NCI-H1694 (cell line): ENCODE results near the gene SCAMP2.
A peak's percentile ranks its signal among the peaks of the same experiment; 100 is the strongest.
"Not testable (repeated sequence)": the region's sequence is repeated elsewhere in the genome, so short reads cannot be mapped to it uniquely, and the experiment has no call there.

Source experiments
- DNase-seq: peaks from one replicate; lab custom pipeline; 2025; lab: John Stamatoyannopoulos, UW

The SCAMP2 gene

DNA sequence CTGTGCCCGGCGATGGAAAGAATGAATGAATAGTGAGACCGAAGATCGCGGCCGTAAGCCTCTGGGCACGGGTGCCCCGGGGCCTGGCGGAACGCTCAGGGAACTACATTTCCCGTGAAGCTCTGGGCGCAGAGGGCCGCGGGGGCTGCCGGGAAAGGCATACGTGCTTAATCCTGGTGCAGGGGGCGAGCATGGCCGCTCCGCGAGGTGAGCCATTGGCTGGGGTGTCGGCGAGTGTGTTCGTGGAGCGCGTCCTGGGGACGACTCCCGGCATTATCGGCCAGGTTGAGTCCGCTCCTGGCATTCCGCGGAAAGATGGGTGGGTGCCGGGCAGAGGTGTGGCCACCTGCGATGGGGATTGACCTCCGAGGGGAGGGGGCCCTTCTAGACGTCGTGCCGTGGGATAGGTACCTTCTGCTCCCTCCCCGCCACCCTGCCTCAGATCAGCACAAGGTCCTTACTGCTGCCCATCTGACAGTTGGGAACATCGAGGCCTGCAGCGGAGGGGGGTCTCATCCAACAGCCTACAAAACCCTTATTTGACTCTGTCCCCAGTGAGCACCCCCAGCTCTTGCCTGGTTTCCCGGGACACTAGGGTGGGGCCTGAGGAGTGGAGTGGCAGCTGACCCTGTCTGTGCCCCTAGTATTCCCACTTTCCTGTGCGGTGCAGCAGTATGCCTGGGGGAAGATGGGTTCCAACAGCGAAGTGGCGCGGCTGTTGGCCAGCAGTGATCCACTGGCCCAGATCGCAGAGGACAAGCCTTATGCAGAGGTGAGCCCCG is 16.9 kb upstream of the SCAMP2 start, which contains the start of gene MPI:
MPI (plus strand) TSS at position 160 of the 782 bp plus-strand sequence; CDS start at position 192, 32 bp downstream.
- peak; percentile 77 for DNase-seq

DNA sequence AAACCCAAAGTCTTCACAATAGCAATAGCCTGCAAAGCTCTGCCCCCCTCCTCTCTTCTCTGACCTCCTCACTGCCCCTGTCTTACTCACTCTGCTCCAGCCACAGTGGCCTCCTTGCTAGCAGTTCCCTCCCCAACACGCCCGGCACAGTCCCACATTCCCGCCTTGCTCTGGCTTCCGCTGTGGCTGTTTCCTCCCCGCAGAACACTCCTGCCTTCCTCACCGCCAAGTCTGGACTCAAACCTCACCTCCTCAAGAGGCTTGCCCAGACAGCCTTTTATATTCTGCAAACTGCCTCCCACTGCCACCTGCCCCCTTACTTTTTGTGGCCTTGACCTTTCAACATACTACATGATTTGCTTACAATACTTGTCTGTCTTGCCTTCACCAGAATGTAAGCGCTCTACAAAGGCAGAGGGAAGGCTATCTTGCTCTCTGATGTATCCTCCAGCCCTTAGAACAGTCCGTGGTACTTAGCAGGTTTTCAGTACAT is 16.3 kb upstream of the SCAMP2 start:
- DNase-seq, result no peak

- DNase-seq, result no peak
These were observed 15.6 kb upstream of the SCAMP2 start for GRCh38 chr15:74888716-74889115.

- not testable (repeated sequence) for DNase-seq
These were observed 14.5 kb upstream of the SCAMP2 start for GRCh38 chr15:74887537-74888193.

GRCh38 chr15:74885461-74885860 is 12.3 kb upstream of the SCAMP2 start:
- DNase-seq, result no peak

- no peak for DNase-seq
These were observed 11.5 kb upstream of the SCAMP2 start for GRCh38 chr15:74884428-74885223.

GRCh38 chr15:74882528-74882927 is 9.4 kb upstream of the SCAMP2 start:
- DNase-seq, result no peak

DNA sequence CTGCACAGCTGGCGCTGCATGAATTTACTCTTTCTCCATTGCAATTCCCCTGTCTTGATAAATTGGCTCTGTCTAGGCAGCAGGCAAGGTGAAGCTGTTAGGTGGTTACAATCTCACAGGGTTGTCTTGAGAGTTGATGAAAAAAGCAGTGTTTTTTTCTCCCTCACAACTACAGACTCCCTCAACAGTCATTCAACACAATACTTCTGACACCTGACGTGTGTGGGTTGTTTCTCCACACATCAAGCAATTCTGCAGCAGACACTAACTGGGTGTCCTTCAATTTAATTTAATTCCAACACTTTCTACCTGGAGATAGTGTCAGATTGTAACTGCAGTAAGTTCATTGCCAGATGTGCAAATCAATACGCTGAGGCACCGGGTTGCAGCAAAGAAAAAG is 5.1 kb upstream of the SCAMP2 start:
- no peak for DNase-seq

DNA sequence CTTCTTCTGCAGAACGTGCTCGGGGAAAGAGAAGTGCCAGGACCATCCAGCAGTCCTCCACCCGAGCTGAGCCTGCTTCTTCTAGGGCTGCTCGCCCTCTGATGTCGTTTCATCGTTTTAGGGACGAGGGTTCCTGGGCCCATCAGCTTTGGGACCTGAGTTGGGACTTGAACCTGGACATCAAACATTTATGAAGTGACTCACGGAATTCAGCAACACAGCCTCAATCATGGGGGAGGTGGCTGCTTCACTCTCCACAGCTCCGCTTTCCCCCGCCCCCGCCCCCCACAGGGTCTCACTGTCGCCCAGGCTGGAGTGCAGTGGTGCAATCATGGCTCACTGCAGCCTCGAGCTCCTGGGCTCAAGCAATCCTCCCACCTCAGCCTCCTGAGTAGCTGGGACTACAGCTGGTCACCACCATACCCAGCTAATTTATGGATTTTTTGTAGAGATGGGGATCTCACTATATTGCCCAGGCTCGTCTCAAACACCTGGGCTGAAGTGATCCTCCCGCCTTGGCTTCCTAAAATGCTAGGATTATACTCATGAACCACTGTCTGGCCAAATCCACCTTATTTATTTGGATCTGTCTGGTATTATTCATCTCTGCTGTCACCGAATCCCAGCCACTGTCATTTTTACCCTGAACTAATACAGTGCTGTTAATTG is 725 bp upstream of the SCAMP2 start:
- DNase-seq, result no peak

- DNase-seq, result no peak
These were observed 496 bp downstream of the SCAMP2 start for GRCh38 chr15:74872702-74873035.

DNA sequence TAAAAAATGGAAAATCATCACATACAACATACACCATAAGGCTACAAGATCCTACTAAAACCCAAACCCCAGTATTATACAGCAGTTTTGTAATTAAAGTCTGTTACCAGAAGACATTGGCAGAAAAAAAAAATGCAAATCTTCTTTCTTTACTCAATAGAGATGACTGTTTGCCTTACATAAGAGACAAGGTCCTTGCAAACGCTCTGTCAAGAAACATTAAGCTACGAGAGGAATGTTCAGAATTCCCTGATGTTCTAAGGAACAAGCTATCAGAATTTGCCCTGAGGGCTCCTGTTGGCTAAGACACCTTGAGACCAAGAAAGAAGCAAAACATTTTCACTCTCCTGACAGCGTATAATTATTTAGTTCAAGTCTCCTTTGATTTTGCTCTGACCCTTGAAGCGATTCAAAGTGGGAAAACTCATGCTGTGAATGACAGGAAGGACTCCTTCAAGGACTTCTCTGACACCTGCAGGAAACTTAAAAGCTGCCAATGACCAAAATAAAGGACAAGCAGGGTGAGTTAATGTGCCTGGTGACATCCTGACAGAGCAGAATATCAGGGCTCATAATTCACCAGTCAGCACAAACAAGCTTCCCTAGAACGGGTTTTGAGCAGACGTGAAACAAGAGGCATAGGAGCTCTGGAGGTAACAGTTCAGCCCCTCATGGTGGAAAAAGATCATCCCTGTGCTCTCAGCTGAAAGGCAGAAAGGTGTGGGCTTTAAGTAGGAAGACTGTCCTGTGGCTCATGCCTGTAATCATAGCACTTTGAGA is 2.5 kb downstream of the SCAMP2 start:
- DNase-seq, result no peak

DNA sequence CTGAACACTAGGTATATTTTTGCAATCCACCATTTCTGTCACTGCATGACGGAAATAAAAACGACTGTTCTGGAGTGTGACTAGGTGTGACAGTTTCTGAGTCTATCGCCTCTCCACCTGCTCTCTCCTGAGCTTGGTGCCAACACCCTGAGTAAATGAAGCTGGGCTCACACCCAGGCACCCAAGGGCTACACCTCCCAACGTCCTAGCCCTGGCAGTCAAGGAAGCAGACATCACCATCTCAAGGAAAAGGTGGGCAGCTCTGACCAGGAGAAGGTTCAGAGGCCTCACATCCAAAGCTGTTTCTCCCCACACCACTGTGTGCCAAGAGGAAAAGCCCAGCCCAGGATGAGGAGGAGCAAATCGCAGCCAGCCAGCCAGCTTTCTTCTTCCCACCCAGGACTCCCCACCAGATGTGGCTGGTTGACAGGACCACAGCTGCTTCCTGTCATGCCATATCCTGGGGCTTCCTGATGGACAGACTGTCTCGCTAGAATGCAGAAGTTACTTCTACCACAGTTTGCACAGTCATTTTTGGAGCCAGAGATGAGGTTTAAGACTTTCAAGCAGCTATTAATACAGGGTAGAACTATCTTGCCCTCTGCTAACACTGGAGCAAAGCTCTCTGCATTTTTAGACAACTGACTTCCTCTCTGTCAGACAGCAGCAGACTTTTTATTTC is 3.3 kb downstream of the SCAMP2 start:
- DNase-seq, result no peak

GRCh38 chr15:74869372-74869725 is 3.8 kb downstream of the SCAMP2 start:
- DNase-seq, result no peak

DNA sequence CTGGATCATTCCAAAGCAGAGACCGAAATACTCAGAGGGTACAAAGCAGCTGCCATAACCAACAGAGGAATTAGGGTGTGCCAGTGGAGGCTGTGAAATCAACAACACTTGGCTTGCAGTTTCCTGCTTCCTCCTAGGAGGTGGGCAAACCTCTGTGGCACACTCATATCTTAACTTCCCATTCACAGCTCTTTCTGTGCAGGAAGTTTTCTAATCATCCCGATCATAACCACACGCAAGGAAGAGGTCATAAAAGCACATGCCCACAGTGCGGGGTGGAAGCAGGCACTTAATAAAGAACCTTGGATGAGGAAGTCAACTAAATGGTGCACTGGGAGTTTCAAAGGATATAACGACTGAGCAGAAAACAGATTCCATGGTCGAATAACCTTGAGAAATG is 5.1 kb downstream of the SCAMP2 start:
- DNase-seq, result no peak

GRCh38 chr15:74867466-74868038 is 5.6 kb downstream of the SCAMP2 start:
- no peak for DNase-seq

GRCh38 chr15:74866090-74866489 is 7.1 kb downstream of the SCAMP2 start:
- DNase-seq, result no peak

- no peak for DNase-seq
These were observed 7.8 kb downstream of the SCAMP2 start for GRCh38 chr15:74865316-74865715.

GRCh38 chr15:74864296-74864695 is 8.9 kb downstream of the SCAMP2 start:
- DNase-seq, result no peak

DNA sequence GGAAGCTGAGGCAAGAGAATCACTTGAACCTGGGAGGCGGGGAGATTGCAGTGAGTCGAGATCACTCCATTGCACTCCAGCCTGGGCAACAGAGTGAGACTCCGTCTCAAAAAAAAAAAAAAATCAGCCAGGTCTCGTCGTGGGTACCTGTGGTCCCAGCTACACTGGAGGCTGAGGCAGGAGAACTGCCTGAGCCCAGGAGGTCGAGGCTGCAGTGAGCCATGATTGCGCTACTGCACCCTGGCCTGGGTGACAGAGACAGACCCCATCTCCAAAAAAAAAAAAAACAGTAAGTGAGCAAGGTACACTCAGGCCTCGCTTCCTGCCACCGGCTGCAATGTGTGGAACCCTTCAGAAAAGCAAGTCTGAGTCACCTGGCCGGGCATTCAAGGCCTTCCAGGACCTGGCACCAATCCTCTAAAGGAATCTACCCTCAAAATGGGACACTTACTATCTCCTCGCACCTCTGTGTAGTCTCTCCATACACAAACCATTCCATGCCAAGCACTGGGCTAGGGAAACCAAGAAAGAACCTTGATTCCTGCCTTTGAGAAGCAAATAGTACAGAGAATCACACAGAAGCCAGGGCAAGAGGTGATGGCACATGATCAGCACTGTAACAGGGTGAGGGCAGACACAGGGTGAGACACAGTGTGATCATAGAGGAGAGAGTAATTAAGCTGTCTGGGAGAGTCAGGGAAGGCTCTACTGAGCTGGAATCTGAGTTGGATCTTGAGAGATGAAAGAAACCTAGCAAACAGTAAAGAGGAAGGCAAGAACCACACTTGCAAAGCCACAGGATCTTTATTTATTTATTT is 9.7 kb downstream of the SCAMP2 start:
- DNase-seq, result no peak

DNA sequence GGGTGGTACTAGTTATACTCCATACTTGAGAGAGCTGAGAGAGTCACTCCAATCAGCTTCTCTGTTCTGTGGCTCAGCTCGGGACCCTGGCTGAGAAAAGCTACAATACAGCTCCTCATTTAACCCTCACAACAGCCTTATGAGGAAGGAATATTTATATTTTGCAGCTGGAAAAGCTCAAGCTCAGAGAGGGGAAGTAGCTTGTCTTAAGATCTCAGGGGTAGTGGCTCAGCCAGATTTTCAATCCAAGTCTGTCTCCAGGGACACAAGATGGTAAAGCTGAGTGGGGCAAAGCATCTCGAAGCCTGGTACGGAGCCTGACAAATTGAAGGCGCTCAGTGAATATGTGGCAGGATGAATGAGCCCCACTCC is 14.8 kb downstream of the SCAMP2 start:
- DNase-seq, result no peak
